Measurements from ENCODE around the gene DKK3.
"Not testable (repeated sequence)": the region's sequence is repeated elsewhere in the genome, so short reads cannot be mapped to it uniquely, and the experiment has no call there.

The DKK3 gene

GRCh38 chr11:12007769-12008737, at the start of gene DKK3:
Gene DKK3, minus strand, starts transcription at chr11:12008626. Its CDS starts 44 bp downstream, at chr11:12008582.
- no peak for DNase-seq

DNA sequence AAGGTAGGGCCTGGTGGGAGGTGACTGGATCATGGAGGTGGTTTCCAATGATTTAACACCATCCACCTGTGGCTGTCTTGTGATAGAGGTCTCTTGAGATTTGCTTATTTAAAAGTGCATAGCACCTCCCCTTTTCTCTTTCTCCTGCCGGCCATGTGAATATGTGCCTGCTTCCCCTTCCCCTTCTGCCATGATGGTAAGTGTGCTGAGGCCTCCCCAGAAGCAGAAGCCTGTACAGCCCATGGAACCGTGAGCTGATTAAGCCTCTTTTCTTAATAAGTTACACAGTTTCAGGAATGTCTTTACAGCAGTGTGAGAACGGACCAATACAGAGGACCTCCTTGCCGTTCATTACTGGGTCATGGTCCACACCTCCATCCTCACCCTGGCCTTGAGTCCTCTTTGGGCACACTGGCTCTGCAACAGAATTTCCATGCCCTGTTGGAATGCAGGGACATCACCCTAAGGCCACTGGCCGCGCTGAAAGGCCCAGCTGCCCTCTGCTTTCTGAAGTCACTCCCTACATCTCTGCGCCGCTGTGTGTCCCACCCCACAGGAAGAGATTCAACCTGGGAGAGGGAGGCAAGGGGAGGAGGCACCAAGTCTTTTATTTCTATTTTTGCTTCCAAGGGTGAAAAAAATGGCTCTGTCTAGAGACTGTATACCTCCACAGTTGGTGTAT, 49.0 kb upstream of the DKK3 start:
- no peak for DNase-seq

GRCh38 chr11:12056119-12056518, 47.7 kb upstream of the DKK3 start:
- DNase-seq = no peak

- DNase-seq = no peak
These were observed 45.4 kb upstream of the DKK3 start for GRCh38 chr11:12053606-12054361.

DNA sequence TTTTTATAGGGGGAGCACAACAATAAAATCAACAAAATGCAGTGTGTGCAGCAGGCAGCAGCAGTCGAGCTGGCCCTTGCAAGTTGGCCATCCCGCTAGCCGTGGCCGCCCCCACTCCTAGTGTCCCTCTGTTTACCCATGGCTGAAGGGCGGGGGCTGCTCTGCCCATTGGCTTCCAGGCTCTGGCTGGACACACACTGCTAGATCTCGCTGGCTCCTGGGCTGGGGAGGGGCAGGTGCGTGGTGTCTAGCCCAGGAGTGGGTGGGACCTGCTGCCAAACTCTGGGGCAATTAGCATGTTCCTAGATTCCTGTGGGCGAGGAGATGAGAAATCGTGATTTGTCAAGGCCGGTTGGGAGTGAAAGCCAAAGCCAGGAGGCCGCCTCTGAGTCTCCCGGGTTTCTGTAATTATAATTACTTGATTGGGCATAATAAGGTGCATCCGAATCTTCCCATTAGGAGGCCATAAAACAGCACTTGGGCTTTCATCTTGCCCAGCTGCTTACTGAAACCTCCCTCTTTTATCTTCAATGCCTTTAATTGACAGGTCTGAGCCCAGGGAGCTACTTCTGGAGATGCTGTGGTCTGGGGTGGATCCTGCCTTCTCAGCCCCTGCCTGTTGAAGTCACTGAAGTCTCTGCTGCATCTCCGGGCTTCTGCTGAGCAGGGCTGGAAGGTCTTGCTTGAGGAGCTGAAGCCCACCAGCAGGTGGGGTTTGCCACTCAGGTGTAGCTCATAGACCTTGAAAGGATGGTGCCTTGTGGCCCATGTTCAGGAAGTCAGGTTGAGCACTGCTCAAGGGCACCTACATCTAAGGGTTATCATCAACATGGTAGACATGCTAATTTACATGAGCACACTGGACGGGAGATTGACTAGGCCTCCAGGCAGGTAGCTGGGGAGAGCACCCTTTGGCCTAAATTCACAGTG, 44.5 kb upstream of the DKK3 start:
- DNase-seq = no peak

- no peak for DNase-seq
These were observed 42.8 kb upstream of the DKK3 start for GRCh38 chr11:12051287-12051662.

DNA sequence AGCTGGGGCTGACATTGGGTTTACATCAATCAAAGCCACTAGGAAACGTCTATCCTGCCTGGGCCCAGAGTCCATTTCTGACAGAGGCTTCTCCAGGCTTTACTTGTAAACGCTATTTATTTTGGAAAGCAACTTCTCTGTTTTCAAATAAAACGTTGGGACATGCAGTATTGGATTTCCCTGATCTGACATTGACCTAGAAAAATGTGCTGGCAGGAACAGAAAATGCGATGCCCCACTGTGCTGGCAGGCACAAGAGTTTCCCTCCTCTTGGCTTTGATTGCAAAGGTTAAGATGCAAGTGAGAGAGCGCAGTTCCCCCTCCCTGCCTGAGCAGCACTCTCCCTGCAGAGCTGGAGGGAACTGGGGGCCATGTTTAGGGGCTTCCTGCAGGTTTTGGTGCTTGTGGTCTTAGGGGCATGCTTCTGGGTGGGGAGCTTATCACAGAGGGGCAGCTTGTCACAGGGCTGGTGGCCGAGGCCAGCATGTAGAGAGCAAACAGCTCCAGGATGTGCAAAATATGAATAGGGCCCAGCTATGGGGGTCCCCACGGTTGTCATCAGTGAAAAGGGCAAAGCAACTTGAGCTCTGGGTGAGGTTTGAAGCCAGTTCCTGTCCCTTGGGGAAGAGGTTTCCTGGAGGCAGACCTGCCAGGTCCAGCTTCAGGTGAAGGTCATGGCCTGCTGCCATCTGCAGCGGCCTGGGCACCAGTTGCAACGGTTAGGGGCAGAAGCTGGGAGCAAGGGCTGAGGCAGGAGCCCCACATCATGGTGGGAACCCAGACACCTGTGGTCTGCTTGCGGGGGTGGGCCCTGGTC, 42.3 kb upstream of the DKK3 start:
- no peak for DNase-seq

DNA sequence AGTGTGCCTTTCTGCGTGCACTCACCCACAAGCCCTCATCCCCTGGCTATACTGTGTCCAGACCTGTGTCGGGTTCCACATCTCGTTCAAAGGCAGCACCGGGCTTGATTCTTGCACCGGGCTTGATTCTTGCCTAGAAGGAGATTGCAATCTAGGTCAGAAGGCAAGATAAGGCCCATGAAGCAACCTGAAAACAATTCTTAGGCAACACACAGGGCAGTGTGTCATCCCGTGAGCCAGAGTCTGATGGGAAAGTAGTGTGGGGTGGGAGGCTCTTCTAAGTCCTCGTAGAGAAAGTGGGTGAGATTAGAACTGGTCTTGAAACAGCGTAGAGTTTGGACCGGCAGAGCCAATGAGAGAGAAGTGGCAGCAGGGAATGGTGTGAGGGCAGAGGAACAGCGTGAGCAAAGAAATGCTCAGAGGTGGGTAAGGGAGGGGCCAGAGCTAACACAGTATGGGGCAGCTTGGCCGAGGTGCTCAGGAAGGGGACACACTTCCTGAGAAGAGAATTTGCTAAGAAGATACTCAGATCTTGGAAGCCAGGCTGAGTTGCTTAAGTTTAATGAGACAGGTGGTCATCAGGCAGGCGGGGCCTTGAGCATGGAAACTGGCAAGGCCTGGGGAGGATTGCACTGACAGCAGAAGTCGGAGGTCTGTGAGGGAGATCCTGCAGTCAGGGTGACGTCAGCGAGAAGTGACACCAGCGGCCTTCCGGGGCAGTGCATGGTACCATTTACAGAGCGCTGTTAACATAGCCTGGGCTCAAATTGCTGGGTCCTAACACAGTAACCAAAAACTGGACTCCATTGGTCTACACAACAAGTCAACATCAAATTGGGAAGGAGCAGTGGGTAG, 40.7 kb upstream of the DKK3 start:
- no peak for DNase-seq

DNA sequence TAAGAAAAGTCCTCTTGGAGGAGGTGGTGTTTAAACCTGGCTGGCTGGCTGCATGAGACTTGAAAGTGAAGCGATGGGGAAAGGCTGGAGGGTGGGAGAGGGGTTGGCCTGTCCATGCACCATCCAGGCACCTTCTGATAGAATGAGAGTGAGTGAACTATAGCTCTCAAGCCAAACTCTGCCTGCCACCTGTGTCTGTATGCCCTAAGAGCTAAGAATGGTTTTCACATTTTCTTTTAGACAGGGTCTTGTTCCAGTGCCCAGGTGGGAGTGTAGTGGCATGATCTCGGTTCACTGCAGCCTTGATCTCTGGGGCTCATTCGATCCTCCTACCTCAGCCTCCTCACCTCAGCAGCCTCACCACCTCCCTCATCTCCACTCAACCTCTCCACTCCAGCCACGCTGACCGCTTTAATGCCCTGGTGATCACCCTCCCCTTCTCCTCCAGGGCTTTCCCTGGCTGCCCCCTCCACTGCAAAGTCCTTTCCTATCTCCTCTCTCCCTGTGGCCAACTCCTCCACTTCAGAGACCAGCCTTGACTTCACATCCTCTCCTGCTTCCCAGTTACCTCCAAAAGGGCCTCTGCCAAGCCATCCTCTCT, 38.3 kb upstream of the DKK3 start:
- no peak for DNase-seq

- no peak for DNase-seq
These were observed 37.6 kb upstream of the DKK3 start for GRCh38 chr11:12045914-12046635.

DNA sequence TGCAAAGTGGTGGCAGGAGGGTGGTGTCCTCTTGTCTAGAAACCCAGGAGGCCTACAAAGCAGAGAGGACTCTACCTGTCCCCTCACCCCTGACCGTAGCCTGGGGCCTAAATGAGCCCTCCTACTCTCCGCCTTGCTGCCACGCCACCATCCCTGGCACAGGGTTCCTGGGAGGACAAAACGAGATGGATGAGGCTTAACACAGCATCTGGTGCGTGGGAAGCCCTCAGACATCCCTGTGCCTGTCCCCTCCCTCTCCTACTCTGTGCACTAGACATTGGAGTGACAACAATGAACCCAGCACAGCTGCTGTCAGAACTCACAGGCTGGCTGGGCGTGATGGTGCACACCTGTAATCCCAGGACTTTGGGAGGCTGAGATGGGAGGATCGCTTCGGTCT, 36.4 kb upstream of the DKK3 start:
- DNase-seq = no peak

GRCh38 chr11:12043959-12044791, 35.7 kb upstream of the DKK3 start:
- DNase-seq = no peak

DNA sequence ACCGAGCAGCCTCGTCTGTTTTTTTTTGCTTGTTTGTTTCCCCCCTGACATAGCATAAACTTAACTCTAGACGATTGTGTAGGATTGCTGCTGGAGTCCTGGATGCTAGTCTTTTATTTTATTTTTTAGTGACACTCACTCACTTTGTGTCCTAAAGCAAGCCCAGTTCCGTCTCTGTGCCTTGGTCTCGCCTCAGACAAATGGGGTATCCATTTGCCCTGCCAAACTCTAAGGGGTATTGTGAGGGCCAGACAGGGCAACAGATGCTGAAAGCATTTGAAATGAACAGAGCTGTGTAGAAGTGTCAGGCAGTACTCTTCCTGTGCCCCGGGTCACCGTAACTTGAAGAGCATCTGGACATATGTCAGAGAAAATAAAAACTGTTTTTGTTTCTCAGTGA, 34.8 kb upstream of the DKK3 start:
- no peak for DNase-seq

DNA sequence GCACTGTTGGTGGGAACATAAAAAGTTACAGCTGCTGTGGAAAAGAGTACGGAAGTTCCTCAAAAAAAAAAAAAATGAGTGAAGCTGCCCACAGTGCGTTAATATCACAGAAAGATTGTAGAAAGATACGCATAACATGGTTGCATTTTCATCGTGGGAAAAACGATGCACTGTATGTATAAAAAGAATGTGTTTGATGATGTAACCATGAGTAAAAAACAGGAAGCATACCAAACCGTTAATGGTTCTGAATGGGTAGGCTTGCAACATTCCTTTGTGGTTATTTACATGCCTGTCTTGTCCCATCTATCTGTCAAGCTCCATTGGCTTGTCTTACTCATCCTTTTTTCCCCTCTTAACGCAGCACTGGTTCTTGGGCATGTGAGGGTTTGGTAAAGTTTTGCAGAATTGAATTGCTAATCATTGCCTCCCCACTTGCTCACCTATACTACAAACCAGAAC, 33.8 kb upstream of the DKK3 start:
- no peak for DNase-seq

DNA sequence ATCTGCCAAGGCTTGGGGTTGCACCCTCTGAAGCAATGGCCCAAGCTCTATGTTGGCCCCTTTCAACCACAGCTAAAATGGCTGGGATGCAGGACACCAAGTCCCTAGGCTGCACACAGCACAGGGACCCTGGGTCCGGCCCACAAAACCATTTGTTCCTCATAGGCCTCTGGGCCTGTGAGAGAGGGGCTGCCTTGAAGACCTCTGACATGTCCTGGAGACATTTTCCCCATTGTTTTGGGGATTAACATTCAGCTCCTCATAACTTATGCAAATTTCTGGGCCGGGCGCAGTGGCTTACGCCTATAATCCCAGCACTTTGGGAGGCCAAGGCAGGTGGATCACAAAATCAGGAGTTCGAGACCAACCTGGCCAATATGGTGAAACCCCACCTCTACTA, 32.3 kb upstream of the DKK3 start:
- not testable (repeated sequence) for DNase-seq

DNA sequence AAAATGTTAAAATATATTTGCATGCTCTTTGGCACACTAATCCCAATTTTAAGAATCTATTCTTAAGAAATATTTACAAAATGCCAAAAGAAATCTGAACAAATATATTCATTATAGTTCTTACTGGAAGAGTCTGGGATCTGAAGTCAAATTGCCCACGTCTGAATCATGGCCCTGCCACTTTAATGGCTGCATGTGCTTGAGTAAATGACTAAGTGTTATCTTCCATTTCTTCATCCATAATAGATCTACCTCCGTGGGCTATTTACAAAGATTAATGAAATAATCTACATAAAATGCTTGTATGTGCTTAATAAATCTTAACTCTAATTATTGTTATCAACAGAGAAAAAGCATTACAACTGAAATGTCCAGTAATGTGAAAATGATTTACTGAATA, 24.5 kb upstream of the DKK3 start:
- no peak for DNase-seq

- DNase-seq = no peak
These were observed 23.6 kb upstream of the DKK3 start for GRCh38 chr11:12031856-12032544.

All from NCI-H510A (cell line).